Endodermal cell (in vitro differentiated cells): Measurements from ENCODE around the gene GPER1. TPM values are rescaled to one million over a fixed set of nuclear protein-coding genes. Genes with fewer than 3 reads are reported as not detected.
A peak's percentile ranks its signal among the peaks of the same experiment; 100 is the strongest.

Experiments used
- DNase-seq: peaks from one replicate; pipeline ENCODE4 v3.0.0-alpha.2; 2017
- H3K27ac ChIP-seq: 2 replicates; pipeline ENCODE4 v1.5.1; 2013; ENCODE audit warnings: mild to moderate bottlenecking, low read depth, low read length, moderate library complexity
- H3K27me3 ChIP-seq: 2 replicates; pipeline ENCODE4 v1.6.1; 2013; ENCODE audit warnings: mild to moderate bottlenecking, low read length, moderate library complexity; ENCODE audit not compliant: insufficient read depth, control insufficient read depth, poor library complexity, severe bottlenecking
- H3K36me3 ChIP-seq: 2 replicates; pipeline ENCODE4 v1.7.0; 2013; ENCODE audit warnings: mild to moderate bottlenecking, low read length, moderate library complexity; ENCODE audit not compliant: control insufficient read depth, insufficient read depth
- H3K4me1 ChIP-seq: one replicate; pipeline ENCODE4 v1.7.0; 2013; ENCODE audit warnings: low read length; ENCODE audit not compliant: control insufficient read depth, insufficient read depth
- H3K4me3 ChIP-seq: 2 replicates; pipeline ENCODE4 v1.5.1; 2013; ENCODE audit warnings: mild to moderate bottlenecking, low read length, moderate library complexity
- H3K9ac ChIP-seq: 2 replicates; pipeline ENCODE4 v1.6.1; 2013; ENCODE audit warnings: mild to moderate bottlenecking, low read length, moderate library complexity; ENCODE audit not compliant: poor library complexity, severe bottlenecking; ENCODE audit errors: extremely low read depth
- H3K9me3 ChIP-seq: 2 replicates; pipeline ENCODE4 v1.6.1; 2013; ENCODE audit warnings: mild to moderate bottlenecking, low read length, moderate library complexity; ENCODE audit not compliant: control insufficient read depth
- H3K27ac Mint-ChIP-seq: 2 replicates; pipeline ENCODE4 v1.8.0; 2020; ENCODE audit warnings: mixed read lengths
- H3K27me3 Mint-ChIP-seq: 2 replicates; pipeline ENCODE4 v1.8.0; 2021; ENCODE audit warnings: mild to moderate bottlenecking, mixed read lengths; ENCODE audit not compliant: insufficient read depth
- H3K36me3 Mint-ChIP-seq: 2 replicates; pipeline ENCODE4 v1.8.0; 2020; ENCODE audit warnings: low read depth, mixed read lengths
- H3K4me1 Mint-ChIP-seq: 2 replicates; pipeline ENCODE4 v1.8.0; 2020; ENCODE audit warnings: mixed read lengths
- H3K4me3 Mint-ChIP-seq: 2 replicates; pipeline ENCODE4 v1.8.0; 2020; ENCODE audit warnings: mild to moderate bottlenecking, moderate library complexity, mixed read lengths
- H3K9me3 Mint-ChIP-seq: 2 replicates; pipeline ENCODE4 v1.8.0; 2020; ENCODE audit warnings: mild to moderate bottlenecking, mixed read lengths
- CTCF ChIP-seq: fragments of 200-600 bp; sonication (generic); conservative IDR thresholded peaks from 2 replicates; pipeline ENCODE4 v1.5.0; 2021; ENCODE audit warnings: antibody characterized with exemption, mild to moderate bottlenecking
- WGBS, 2 experiments: methylation state at CpG; one replicate each; pipeline versions ENCODE4 v1.1.5 to v1.1.7; 2013; ENCODE audit warnings: missing lambda C conversion rate in 2 of 2, mixed read lengths in 1 of 2; ENCODE audit not compliant: insufficient coverage in 1 of 2, insufficient read length in 1 of 2; 5-methylcytosine and 5-hydroxymethylcytosine counted together
- total RNA-seq, 2 donors: library from RNA; stranded (reverse); fragmentation: NEBNext Ultra II Directional in 1 of 2; extraction: Animal tissue kit (Norgen Biotek cat#: 25700) in 1 of 2; gene quantifications; 2 replicates in 1 of 2; 3 replicates in 1 of 2; pipeline ENCODE4 v1.2.1, GENCODE V29; 2021

The GPER1 gene
- total RNA-seq, 2 donors from 2014 or later = 0.35 to 0.51 TPM

GRCh38 chr7:1104516-1105179 is 16.7 kb downstream of the GPER1 start:
- 91 to 95% methylated on average over 11 to 13 of the region's 13 CpGs for WGBS, 2 experiments
- H3K4me3 ChIP-seq = no peak overlapping the region
- Mint-ChIP-seq H3K27ac (no peak overlapping the region), H3K4me3 (no peak overlapping the region), H3K36me3 (no peaks in the 10 kb centered on the region), H3K4me1 (no peaks in the 10 kb centered on the region), H3K9me3 (no peaks in the 10 kb centered on the region), H3K27me3 (no peaks in the 10 kb centered on the region)
- peaks cover 5% of the 10 kb centered on the region for H3K36me3 ChIP-seq
- no peak overlapping the region for H3K27ac ChIP-seq
- H3K9ac ChIP-seq = no peak overlapping the region
- no peaks in the 10 kb centered on the region for H3K4me1 ChIP-seq
- H3K9me3 ChIP-seq = no peaks in the 10 kb centered on the region
- no peak for DNase-seq
- H3K27me3 ChIP-seq = no peaks in the 10 kb centered on the region
- no peak for TF ChIP-seq CTCF

- H3K27me3 Mint-ChIP-seq = no peaks in the 10 kb centered on the region
- Histone ChIP-seq H3K27ac (no peak overlapping the region), H3K27me3 (no peaks in the 10 kb centered on the region), H3K9me3 (no peaks in the 10 kb centered on the region), H3K9ac (no peak overlapping the region), H3K36me3 (peaks cover 5% of the 10 kb centered on the region), H3K4me3 (no peak overlapping the region), H3K4me1 (no peaks in the 10 kb centered on the region)
- no peaks in the 10 kb centered on the region for H3K36me3 Mint-ChIP-seq
- no peak overlapping the region for H3K4me3 Mint-ChIP-seq
- no peak for DNase-seq
- 90% methylated on average over 7 to 11 of the region's 11 CpGs for WGBS, 2 experiments
- no peak overlapping the region for H3K27ac Mint-ChIP-seq
- TF ChIP-seq CTCF = no peak
- H3K4me1 Mint-ChIP-seq = no peaks in the 10 kb centered on the region
- H3K9me3 Mint-ChIP-seq = no peaks in the 10 kb centered on the region
Observed at GRCh38 chr7:1105189-1105588, 17.3 kb downstream of the GPER1 start.

GRCh38 chr7:1106063-1106792 is 18.3 kb downstream of the GPER1 start:
- Histone ChIP-seq H3K9ac (no peak overlapping the region), H3K27me3 (no peaks in the 10 kb centered on the region)
- no peaks in the 10 kb centered on the region for H3K9me3 Mint-ChIP-seq

More at GRCh38 chr7:1106063-1106792, 18.3 kb downstream of the GPER1 start:
- no peak overlapping the region for H3K4me3 Mint-ChIP-seq
- Histone ChIP-seq H3K4me1 (no peaks in the 10 kb centered on the region), H3K27ac (no peak overlapping the region), H3K36me3 (peaks cover 5% of the 10 kb centered on the region), H3K9me3 (no peaks in the 10 kb centered on the region), H3K4me3 (no peak overlapping the region)
- 92 to 95% methylated on average over 12 to 27 of the region's 27 CpGs for WGBS, 2 experiments
- no peaks in the 10 kb centered on the region for H3K36me3 Mint-ChIP-seq
- H3K4me1 Mint-ChIP-seq = no peaks in the 10 kb centered on the region
- peak overlapping the region; percentile 44 for H3K27ac Mint-ChIP-seq
- TF ChIP-seq CTCF = no peak
- no peaks in the 10 kb centered on the region for H3K27me3 Mint-ChIP-seq
- no peak for DNase-seq
